Left hindlimb (tissue), 1 donor: ENCODE results near the gene CHRNA3.

Source experiments
- DNase-seq: peaks from one replicate; pipeline ENCODE4 v3.0.0-alpha.2; 2018

The CHRNA3 gene

DNA sequence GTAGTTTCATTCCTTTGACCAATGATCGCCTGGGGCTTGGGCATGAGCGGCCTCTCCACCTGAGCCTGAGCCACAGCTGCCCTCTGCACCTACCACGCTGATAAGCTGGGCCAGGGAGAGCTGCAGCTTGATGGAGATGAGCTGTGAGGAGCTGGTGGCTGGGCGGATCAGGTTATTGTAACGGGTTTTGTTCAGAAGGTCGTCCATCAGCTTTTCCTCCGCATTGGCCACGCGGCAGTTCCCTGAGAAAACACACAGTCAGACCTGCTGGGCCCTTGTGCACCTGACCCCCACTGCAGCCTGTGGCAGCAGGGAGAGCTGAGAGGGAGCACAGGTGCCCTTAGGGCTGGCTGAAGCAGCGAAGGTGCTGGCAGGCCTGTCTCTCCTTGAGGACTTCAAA lies 14.6 kb upstream of the CHRNA3 start:
- no peak for DNase-seq

DNA sequence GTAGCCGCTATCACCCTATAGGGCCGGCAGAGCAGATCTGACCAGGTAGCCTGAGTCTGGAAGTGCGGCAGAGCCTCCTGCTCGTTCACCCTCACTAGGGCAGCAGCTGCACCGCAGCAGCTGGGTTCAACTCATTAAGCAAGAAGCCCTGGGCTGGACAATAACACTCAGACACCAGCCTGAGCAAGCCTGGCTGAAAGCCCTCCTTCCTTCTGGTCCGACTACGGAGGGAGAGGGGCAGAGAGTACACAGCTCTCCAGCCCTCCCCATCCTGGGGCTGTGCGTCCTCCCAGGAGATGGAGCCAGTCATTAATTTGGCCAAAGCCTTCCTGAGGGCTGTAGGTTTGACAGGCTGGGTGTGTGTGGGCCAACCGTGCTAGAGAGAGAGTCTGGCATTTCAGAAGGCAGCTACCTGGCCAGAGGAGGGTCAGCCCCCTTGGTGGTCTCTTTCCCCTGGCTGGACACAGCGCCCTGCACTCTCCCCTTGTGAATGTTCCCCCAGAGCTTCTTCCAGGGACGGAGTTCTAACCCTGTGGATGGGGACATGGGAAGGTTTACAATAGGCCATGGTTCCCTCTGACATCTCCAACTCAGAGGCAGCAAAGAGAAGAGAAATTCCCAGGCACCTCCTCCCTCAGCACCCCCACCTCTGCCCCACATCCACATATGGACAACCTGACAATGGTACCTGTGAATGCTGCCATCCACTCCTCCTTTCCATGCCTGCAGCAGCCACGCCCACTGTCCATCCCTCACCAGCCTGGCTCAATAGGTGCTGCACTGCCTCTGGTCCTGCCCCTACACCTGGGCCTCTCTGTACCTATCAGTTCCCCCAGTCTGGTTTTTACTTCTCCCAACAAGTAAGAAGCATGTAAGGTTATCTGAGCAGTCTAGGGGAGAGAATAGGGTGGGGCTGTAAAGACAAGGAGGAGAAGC lies 13.7 kb upstream of the CHRNA3 start:
- no peak for DNase-seq

DNA sequence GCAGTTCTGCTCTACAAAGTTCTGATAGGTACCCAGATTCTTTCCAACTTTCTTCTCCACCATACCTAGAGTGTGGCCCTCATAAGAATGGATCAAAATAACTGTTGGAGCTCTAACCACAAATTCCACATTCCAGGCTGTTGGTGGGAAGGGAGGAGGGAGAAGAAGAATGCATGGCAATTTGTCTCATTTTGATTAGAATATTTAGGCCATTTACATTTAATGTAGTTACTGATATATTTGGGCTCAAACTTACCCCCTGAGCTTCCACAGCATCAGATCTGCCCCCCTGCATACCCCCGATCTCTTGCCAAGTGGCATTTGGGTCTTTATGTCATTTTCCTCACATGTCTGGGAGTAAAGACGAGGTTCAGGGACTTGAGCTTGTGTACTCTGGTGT lies 12.6 kb upstream of the CHRNA3 start:
- DNase-seq: no peak

DNA sequence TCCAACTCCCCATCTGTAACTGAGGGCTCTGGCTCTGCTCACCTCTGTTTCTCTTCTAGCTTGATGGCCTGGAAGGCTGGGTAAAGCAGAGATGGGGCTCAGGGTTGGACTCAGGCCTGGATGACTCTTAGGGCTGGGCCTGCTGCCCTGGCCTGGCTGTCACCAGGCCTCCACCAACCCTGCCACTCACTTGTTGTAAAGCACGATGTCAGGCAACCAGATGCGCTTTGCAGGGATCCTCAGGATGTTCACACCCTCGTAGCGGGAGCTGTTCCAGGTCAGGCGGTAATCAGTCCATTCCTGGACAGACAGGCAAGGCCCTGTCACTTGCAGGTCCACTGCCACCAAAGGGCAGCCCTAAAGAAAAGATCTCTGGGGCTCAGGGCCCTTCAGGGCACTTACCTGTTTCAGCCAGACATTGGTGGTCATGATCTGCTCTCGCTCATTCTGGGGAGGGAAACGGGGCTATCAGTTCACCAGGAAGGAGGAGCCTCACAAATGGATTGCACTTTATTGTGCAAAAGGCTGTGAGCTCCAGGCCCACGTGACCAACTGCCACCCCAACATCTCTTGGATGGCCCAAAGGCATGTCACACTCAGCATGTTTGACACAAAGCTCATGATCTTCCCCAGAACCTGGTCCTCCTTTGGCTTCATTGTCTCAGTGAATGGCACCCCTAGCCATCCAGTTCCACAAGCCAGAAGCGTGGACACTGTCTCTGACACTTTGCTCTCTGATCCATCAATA lies 10.3 kb upstream of the CHRNA3 start:
- DNase-seq: no peak

DNA sequence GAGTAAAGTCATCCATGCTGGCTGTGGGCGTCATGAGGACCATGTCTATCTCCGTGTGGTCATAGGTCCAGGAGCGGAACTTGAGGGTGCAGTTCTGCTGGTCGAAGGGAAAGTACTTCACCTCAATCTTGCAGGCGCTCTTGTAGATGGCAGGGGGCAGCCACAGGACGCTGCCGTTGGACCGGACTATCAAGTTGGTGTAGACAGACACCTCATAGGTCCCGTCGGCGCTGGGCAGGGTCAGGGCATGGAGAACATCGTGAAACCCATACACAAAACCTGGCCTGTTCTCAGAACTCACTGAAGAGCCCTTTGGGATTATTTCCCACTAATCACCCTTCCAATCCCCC lies 8.9 kb upstream of the CHRNA3 start:
- DNase-seq: no peak

DNA sequence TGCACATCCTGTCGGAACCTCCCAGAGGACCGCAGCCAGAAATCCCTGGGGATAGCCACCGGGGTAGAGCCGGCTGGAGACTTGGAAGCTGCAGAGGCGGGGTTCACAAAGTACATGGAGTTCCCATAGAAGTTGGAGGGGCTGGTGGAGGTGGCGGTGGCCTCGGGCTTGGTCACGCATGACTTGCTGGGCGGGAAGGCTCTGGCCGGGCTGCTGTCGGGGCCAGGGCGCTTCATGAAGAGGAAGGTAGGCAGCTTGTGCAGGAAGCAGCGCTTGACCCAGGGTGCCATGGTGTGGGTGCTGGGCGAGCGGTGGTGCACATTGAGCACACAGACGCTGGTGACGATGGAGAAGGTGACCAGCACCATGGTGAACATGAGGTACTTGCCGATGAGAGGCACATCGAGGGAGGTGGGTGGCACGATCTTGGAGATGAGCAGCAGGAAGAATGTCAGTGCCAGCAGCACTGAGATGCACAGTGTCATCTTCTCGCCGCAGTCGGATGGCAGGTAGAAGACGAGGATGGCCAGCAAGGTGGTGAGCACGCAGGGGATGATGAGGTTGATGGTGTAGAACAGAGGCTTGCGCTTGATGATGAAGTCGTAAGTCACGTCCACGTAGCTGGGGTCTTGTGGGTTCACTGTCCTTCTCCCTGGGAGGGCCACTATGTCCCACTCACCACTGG lies 8.4 kb upstream of the CHRNA3 start:
- DNase-seq: no peak

DNA sequence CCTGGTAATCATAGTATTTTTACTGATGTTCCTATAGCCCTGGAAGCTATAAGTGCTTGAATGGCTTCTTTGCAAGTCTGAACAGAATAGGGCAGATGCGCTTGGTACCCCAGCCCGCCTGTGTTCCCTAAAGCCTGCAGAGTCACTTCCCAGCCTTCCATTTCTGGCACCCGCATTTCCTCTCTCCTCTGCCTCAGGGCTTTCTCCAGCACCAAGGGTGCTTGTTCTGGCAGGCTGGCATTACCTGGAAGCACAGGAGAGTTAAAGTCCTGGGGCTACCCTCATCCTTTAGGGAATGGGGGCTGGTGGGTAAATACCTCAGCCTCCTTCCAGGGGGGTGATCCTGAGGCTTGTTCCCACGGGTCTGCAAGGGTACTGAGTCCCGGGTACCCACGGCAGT lies 7.4 kb upstream of the CHRNA3 start:
- DNase-seq: no peak

DNA sequence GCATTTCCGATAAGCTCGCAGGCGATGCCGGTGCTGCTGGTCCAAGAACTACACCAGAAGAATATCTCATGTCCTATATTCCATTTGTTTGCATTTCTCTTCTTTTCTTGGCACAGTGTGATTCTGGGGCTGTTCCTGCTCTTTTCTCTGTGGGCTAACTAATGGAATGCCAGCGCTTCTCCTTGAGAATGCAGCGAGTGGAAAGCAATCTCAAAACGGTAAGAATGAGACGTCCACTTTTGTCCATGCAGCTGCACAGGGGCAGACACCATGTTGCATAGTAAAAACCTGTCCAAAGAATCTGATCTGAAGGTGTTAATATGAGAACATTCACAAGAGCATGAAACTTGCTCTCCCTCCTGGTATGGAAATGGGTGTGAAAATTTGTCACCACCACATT lies 6.6 kb upstream of the CHRNA3 start:
- DNase-seq: no peak

DNA sequence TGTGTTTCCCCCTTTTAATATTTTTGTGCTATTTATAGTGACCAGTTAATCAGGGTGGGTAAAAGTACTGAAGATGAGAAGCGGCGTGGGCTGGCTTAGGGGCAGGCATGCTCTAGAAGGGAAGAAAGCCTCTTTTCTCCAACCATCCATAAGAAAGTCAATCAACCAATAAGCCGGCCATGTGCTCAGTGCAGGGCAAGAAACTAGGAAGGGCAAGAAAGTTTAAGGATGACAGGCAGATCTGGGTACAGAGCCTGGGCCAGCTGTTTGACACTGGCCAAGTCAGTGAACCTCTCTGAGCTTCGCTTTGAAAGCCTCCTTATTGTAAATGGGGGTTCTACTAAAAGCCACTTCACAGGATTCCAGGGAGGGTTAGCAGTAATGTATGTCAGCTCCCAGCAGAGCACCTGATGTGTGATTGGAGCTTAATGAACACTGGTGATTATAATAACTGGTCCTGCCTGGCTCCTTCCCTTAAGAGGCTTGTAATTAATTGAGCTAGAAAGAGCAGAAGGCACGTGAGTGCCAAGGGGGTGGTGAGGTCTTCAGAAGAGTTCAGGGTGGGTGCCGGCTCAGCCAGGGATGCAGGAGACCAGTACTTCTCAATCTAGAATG lies 5.7 kb upstream of the CHRNA3 start:
- DNase-seq: no peak

DNA sequence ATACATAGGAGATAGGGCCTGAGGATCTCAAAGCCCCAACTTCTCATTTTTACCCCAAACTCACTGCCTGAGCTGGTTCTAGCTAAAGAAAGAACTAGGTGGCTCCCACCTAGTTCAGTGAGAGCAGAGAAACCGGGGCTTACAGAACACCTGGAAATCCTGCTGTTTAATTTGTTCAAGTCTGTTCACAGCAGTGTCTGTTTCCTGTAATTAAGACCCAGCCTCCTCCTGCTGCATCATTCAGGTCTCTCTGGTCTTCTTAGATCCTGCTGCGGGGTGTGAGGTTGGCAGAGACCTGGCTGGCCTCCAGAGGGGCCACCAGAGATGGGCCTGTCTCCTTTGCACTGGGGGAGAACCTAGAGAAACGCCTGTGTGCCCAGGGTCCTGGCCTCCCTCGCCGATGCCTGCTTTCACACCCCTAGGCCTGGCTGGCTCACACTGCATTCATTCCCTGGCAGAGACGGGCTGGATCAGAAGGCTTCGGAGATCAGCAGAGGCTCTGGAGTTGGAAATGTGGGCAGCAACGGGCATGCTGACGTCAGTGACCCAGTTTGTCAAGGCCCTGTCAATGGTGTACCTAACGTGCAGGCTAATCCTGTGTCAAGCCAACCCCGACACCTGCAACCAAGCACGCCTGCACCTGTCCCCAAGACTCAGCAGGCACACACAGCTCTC lies 4.9 kb upstream of the CHRNA3 start:
- DNase-seq: no peak

DNA sequence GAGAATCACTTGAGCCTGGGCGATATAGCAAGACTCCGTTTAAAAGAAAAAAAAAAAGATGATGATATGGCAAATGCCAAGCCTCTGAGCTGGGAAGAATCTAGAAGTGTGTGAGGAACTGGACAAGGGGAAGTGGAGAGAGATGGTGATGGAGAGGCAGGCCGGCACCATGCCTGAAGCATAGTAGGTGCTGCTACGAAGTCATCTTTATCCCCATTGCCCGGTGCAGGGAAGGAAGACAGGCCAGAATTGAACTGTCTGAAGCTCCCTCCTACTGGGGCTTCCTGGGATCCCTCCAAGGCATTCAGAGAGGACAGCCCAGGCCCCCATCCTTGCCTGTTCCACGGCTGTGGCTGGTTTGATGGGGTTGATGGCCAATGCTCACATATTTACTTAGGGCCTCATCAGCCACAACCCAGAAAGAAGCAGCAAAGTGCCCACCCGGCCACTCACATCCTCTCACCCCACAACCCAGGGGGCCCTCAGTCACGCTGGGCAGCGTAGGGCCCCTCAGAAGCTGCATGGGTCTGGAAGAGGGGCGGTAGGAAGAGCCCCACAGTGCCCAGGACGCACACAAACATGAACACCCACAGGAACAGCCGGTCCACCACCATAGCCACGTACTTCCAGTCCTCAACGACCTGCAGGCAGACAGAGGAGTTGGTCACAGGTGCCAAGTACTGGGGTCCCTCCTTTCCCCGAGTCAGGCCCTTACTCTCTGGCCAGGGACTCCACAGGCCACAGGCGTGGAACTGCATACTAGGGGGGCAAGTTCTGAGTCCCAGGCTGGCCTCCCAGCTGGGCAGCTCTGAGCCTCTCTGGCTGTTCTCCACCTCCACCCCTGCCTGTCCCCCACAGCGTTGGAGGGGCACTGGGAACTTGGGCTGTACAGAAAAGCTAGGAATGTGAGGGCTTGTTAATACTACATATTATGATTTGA lies 4.1 kb upstream of the CHRNA3 start:
- no peak for DNase-seq

DNA sequence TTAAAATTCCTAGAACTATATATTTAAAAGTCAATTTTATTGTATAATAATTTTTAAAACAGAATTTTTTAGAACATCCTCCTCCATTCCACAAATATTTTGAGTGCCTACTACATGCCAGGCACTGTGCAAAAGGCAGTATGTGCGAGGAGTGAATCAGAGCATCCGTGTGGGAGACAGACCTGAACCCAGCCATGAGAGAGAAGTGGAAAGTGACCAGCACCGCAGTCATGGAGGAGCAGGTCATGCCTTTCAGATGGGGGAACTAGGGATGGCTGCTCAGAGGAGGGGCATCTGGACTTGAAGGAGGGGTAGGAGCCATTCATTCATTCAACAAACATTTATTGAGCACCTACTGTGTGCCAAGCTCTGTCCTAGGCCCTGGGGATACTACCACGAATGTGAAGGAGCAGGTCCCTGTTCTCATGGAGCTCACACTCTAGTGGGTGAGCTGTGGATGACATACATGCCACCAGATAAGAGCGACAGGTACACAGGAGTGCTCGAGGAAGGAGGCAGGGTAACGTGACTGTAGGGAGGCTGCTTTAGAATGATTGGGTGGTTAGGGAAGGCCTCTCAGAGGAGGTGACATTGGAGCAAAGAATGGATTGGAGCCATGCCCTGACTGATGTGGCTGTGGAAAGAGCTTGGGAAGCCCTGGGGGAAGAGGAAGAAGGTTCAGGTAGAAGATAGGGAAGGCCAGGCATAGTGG lies 3.1 kb upstream of the CHRNA3 start:
- no peak for DNase-seq

DNA sequence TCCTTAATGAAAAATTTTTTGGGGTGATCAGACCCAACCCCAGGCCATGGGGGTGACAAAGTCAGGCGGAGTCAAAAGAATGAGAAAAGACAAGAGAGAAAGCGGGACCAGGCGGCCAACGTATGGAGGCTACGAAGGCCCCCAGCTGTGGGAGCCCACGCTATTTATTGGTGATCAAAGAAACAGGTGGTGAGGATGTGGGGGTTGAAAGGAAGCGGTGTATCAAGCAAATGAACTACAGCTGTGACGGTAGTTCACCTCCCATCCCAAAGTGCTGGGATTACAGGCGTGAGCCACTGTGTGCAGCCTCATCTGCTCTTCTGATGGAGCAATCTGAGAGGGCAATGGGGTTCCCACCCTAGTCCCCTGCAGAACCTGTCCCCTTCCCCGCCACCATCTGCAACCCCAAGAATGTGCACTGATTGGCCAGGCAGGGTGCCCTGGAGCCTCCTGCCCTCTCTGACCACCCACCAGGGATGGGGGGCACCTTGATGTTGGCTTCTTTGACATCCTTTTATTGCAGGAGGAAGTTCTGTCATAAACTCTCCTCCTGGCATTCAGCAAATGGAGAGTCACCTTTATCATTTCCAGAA lies 1.1 kb upstream of the CHRNA3 start:
- no peak for DNase-seq

DNA sequence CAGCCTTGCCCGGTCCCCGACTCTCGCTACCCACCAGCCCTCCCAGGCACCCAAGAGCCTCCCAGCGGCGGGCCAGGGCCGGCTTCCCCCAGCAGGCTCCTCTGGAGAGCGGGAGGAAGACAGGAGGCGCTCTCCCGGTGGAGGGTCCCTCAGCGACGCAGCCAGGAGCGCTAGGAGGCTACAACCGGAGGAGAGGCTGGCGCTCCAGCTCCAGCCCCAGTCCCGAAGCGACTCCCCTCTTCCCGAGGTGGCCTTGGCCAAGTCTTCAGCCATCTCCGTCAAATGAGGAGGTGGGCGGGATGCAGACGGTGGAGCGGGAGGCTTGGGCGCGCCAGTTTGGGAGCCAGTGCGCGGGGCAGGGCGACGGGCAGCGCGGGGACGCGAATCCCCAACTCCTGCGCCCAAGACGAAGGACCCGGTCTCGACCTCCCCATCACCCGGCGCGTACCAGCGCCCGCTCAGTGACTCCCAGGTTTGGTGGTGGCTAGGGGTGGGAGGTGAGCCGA lies 722 bp downstream of the CHRNA3 start:
- DNase-seq: no peak

DNA sequence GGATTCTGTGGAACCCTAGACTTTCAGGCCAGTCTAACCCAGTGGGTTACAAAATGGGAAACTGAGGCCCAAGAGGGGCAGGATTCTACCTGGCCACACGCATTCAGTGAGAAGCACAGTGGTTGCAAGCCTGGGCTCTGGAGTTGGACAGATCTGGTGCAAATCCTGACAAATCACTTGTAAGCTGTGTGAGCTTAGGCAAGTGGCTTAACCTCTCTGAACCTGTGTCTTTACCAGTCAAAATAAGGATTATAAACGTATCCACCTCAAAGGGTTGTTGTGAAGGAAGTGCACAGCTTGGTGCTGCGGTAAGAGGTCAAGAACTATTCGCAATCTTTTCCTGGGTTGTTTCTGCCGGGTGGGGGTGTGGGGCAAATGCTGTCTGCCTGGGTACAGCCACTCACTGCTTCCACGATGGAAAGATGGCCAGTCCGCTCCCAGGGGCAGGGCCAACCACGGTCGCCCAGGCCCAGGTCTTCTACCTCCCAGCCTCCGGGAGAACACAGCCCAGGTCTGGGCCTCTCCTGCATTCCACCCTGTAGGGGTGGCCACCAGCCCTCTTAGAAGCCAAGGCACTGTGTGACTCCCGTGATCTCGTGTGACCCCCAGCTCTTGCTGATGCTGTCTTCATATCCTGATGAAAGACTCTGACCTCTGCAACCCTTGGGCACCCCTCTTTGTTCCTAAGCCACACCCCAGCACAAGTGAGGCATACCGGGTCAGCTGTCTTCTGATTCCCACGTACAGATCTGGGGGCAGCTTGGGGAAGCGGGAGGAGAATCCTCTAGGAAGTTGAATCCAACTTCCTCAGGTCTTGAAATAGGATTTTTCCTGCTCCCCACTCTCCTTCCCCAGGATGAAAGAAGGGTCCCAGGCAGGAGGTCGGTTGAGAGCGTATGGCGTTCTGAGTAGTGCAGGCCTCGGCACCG lies 1.5 kb downstream of the CHRNA3 start:
- DNase-seq: no peak

DNA sequence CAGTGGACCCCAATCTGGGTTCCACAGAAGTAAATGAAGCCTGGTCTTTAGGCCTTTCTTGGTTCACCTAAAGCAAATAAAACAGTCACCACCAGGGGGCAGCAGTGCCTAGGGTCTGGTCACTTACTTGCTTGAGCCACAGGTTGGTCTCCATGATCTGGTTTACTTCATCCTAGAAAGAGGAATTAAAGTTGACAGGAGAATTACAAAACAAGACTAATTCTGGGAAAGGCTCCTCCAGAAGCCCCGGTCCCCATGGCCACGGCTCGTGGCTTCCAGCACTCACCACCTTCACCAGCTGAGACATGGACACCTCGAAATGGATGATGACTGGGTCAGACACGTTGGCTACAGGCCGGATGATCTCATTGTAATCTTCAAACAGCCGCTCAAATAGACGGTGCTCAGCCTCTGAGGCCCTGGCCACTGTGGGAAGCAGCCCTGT lies 2.3 kb downstream of the CHRNA3 start:
- peak; percentile 83 for DNase-seq

DNA sequence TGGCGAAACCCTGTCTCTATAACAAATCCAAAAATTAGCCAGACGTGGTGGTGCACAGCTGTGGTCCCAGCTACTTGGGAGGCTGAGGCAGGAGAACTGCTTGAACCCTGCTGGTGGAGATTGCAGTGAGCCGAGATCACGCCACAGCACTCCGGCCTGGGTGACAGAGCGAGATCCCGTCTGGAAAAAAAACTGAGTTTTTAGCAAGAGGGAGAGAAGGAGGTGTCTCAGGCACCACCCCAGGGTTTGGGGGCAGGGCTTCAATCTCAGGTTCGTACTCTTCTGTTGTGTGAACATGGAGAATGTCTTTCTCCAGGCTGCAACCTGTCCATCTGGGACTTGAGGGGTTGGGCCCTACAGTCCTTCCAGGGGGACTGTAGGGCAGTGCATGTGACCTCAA lies 2.7 kb downstream of the CHRNA3 start:
- DNase-seq: no peak

DNA sequence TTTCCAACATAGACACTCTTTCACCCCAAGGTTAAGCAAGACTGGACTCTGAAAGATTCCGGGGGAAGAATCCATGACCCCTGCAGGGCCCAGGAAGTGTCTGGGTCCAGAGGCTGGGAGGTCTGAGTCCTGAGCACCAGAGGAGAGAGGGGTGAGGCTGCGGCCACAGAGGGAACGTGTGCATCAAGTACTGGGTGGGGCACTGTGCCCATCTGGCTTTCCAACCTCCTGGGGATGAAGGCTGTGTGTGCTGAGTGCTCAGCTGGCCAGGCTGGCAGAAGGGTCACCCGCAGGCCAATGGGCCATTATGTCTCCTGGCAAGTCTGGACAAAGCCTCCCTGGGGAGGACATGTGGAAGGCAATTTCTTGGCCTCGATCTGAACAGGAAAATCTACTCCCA lies 3.3 kb downstream of the CHRNA3 start:
- DNase-seq: no peak

DNA sequence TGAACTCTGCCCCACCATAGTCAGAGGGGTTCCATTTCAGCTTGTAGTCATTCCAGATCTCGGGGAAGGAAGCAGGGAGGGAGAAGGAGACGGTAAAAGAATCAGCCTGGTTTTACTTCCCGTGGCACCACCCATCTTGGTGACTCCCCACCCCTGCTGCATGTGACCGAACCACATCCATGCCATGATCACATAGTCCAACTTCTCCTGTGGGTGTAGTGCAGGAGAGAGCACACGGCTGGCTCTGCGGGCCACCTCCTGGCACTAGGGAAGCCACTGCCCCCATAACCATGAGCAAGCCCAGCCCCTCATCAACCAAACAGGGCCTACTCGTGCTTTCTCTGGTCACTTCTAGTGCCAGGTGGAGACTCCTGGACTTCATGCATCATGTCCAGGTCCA lies 3.7 kb downstream of the CHRNA3 start:
- no peak for DNase-seq
